Measurements from ENCODE around the gene HDAC4. TPM values are rescaled to one million over a fixed set of nuclear protein-coding genes. Genes with fewer than 3 reads are reported as not detected.

Gene HDAC4
- total and polyA plus RNA-seq, 2 donors (not counting 1 experiment from before 2014, with no cell fraction given): 13.5 to 46.0 TPM

DNA sequence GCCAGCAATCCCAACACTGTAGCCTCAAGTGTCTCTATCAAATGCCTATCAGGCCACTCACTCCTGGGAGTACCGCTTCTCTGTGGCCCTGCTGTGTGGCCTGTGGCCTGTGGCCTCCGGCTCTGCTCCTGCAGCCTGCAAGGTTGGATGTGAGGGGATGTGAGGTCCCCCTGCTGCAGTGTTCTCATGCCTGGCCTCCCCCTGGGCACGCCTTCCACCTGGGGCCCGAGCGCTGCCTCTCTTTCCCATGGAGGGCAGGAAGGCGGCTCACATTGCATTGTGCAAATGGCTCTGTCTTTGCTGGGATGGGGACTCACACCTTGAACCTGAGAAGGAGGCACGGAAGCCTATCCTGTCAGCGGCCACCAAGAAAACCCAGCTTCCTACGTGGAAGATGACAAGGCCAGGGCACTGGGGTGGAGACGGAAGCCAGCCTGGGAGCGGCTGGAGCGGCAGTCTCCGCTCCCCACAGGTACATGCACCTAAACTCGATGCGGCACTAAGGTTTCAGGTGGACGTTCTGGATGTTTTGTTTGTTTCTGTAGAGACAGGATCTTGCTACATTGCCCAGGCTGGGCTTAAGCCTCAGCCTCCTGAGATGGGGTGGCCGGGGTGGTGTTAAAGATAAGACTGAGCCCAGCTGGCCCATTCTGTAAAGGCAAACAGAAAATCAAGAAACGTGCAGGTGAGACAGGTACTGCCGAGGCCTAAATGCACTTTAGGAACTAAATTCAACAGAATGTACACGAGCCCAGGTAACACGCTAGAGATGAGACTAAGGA, 140.1 kb downstream of the HDAC4 start:
- ChIA-PET POLR2A (no interaction called here), CTCF (no interaction called here)
- ATAC-seq (ENCODE audit: low read depth): no peak
- Histone ChIP-seq H3K79me2 (ENCODE audit: control insufficient read depth, insufficient read depth, low read length) (peaks cover 73% of the 10 kb centered on the region), H3K4me3 (ENCODE audit: control extremely low read depth in 1 of 5, extremely low read depth in 1 of 5, insufficient read depth in 1 of 5, low read depth in 2 of 5, low read length in 4 of 5) (no peak overlapping the region), H4K20me1 (ENCODE audit: control insufficient read depth, insufficient read depth, low read length, poor library complexity, severe bottlenecking) (peaks cover 80% of the 10 kb centered on the region), H3K36me3 (replicated peaks in 1 of 2; ENCODE audit: control extremely low read depth in 1 of 2, control insufficient read depth in 1 of 2, extremely low read depth in 1 of 2, insufficient read depth in 2 of 2, low read length in 1 of 2) (peaks cover 0 to 3% of the 10 kb centered on the region in 2 experiments), H3K4me1 (ENCODE audit: control insufficient read depth in 2 of 2, insufficient read depth in 2 of 2, low read length in 2 of 2) (peaks cover 43 to 47% of the 10 kb centered on the region in 2 donors), H3K27me3 (replicated peaks in 1 of 4; ENCODE audit: control extremely low read depth in 1 of 4, control insufficient read depth in 3 of 4, insufficient read depth in 4 of 4, low read length in 3 of 4) (peaks cover 0 to 84% (median 18%) of the 10 kb centered on the region in 4 experiments), H3K9me3 (ENCODE audit: control extremely low read depth in 1 of 3, control insufficient read depth in 2 of 3, insufficient read depth in 1 of 3, low read length in 2 of 3) (peaks cover 6 to 42% (median 18%) of the 10 kb centered on the region in 3 donors), H2AFZ (ENCODE audit: insufficient read depth, low read depth, low read length, poor library complexity, severe bottlenecking) (no peak overlapping the region), H3K27ac (ENCODE audit: low read length in 2 of 2) (no peak overlapping the region), H3K4me2 (replicated peaks; ENCODE audit: low read depth, low read length, poor library complexity, severe bottlenecking) (peak overlapping the region; percentile 71), H3K9ac (ENCODE audit: low read length) (no peak overlapping the region)
- no peak for DNase-seq
- Mint-ChIP-seq H3K4me1 (peaks cover 52% of the 10 kb centered on the region), H3K27me3 (peaks cover 35% of the 10 kb centered on the region), H3K4me3 (no peak overlapping the region), H3K27ac (no peak overlapping the region), H3K9me3 (ENCODE audit: insufficient read depth) (peaks cover 12% of the 10 kb centered on the region)
- TF ChIP-seq, protein P1, sequence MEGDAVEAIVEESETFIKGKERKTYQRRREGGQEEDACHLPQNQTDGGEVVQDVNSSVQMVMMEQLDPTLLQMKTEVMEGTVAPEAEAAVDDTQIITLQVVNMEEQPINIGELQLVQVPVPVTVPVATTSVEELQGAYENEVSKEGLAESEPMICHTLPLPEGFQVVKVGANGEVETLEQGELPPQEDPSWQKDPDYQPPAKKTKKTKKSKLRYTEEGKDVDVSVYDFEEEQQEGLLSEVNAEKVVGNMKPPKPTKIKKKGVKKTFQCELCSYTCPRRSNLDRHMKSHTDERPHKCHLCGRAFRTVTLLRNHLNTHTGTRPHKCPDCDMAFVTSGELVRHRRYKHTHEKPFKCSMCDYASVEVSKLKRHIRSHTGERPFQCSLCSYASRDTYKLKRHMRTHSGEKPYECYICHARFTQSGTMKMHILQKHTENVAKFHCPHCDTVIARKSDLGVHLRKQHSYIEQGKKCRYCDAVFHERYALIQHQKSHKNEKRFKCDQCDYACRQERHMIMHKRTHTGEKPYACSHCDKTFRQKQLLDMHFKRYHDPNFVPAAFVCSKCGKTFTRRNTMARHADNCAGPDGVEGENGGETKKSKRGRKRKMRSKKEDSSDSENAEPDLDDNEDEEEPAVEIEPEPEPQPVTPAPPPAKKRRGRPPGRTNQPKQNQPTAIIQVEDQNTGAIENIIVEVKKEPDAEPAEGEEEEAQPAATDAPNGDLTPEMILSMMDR (IDR thresholded peaks at IDR 0.05): no peak
- TF ChIP-seq EZH2 (IDR thresholded peaks at IDR 0.05; ENCODE audit: borderline replicate concordance, insufficient read depth, low read depth, low read length, poor library complexity, severe bottlenecking): no peak
- intact Hi-C loops (cut with micrococcal nuclease): no loop called here
- 97% methylated on average over 21 of the region's 21 CpGs for WGBS (ENCODE audit: insufficient coverage)
